Nephron (organoid): ENCODE results near the gene TMCO5A.

Experiments
- H3K27ac Mint-ChIP-seq, 3 experiments: 2 replicates each; pipeline ENCODE4 v1.8.0; 2020; ENCODE audit warnings: mixed read lengths in 3 of 3, mild to moderate bottlenecking in 2 of 3, moderate library complexity in 1 of 3
- H3K27me3 Mint-ChIP-seq: 2 replicates; pipeline ENCODE4 v1.8.0; 2021; ENCODE audit warnings: low read depth, mild to moderate bottlenecking, moderate library complexity, mixed read lengths
- H3K36me3 Mint-ChIP-seq: 2 replicates; pipeline ENCODE4 v1.8.0; 2020; ENCODE audit warnings: low read depth, mixed read lengths
- H3K4me1 Mint-ChIP-seq: 2 replicates; pipeline ENCODE4 v1.8.0; 2020; ENCODE audit warnings: mixed read lengths
- H3K4me3 Mint-ChIP-seq, 3 experiments: 2 replicates each; pipeline ENCODE4 v1.8.0; 2020; ENCODE audit warnings: mild to moderate bottlenecking in 3 of 3, mixed read lengths in 3 of 3, moderate library complexity in 2 of 3
- H3K9me3 Mint-ChIP-seq: 2 replicates; pipeline ENCODE4 v1.8.0; 2020; ENCODE audit warnings: mixed read lengths
- CTCF ChIP-seq, 3 experiments: fragments of 200-600 bp; sonication (generic); IDR thresholded peaks; one replicate each; pipeline ENCODE4 v1.5.0; 2021; ENCODE audit warnings: antibody characterized with exemption in 3 of 3; ENCODE audit not compliant: unreplicated experiment in 3 of 3

TMCO5A gene

DNA sequence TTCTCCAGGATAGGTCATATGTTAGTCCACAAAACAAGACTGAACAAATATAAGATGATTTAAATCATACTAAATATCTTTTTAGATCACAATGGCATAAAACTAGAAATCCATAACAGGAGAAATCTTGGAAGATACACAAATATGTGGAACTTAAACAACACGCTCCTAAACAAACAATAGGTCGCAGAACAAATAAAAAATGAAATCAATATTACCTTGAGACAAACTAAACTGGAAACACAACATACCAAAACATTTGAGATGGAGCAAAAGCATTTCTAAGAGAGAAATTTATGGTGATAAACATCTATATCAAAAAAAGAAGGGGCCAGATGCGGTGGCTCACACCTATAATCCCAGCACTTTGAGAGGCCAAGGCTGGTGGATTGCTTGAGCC is 8.3 kb upstream of the TMCO5A start:
- no peak for TF ChIP-seq CTCF (IDR thresholded peaks at IDR 0.05; ENCODE audit: unreplicated experiment in 3 of 3)
- Mint-ChIP-seq H3K36me3 (peaks cover 4% of the 10 kb centered on the region), H3K27me3 (no peaks in the 10 kb centered on the region), H3K4me3 (no peak overlapping the region), H3K9me3 (peaks cover 8% of the 10 kb centered on the region), H3K4me1 (peaks cover 5% of the 10 kb centered on the region), H3K27ac (no peak overlapping the region)

DNA sequence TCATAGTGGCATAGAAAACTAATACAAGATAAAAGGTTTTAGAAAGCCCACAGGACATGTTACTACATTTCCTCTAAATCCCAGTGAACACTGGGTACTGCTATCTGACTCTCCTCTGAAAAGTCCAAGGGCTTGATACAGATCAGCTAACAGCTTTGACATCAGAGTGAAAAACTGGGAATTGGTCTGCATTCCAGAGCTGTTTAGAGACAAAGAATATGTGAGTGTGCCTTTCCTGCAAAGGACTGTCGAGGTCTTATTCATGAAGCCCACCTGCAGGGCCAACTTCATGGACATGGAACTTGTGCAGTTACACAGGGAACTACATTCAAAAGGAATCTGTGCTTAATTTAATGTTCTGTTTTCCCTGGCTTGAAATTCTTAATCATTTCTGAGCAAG is 5.2 kb upstream of the TMCO5A start:
- no peak for TF ChIP-seq CTCF (IDR thresholded peaks at IDR 0.05; ENCODE audit: unreplicated experiment in 3 of 3)
- Mint-ChIP-seq H3K27ac (no peak overlapping the region), H3K36me3 (no peaks in the 10 kb centered on the region), H3K4me1 (no peaks in the 10 kb centered on the region), H3K27me3 (no peaks in the 10 kb centered on the region), H3K9me3 (no peaks in the 10 kb centered on the region), H3K4me3 (no peak overlapping the region)

DNA sequence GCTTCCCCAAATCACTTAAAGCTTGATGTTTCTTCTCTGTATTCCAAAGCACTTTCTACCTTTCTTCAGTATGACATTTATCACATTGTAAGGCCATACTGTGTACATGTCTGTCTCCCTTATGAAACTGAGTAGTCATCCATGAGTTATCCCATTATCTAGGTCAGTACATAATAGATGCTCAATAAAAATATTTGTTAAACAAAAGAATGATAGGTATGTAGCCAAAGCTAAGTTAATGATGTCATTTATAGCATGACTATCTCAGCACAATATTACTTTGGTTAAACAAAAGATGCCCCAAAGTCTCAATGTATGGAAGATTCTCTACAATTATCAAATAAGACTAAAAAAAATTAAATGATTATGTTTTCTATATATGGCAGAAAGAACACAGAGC is 3.1 kb upstream of the TMCO5A start:
- Mint-ChIP-seq H3K4me1 (no peaks in the 10 kb centered on the region), H3K9me3 (no peaks in the 10 kb centered on the region), H3K27ac (no peak overlapping the region)

DNA sequence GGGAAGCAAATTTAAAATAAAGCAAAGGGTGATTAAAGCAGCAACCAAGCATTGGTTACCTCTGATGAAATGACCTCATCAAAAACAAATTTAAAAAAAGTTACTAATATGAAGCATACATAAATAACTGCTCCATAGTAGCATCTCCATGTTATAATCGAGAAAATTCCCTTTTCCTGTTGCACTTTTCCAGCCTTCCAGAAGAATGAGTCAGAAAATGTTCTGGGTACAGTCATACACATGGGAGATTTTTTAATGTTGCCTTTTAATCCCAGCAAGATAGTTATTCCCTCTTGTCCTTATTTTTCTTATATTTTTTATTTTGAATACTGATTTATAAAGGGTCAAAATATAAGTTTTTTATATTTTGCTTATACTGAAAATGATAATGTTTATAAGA is 2.6 kb upstream of the TMCO5A start:
- Mint-ChIP-seq H3K36me3 (no peaks in the 10 kb centered on the region), H3K9me3 (no peaks in the 10 kb centered on the region), H3K4me3 (no peak overlapping the region), H3K27ac (no peak overlapping the region), H3K4me1 (no peaks in the 10 kb centered on the region), H3K27me3 (no peaks in the 10 kb centered on the region)
- TF ChIP-seq CTCF (IDR thresholded peaks at IDR 0.05; ENCODE audit: unreplicated experiment in 3 of 3): no peak

More for the DNA sequence above, 3.1 kb upstream of the TMCO5A start:
- Mint-ChIP-seq H3K4me3 (no peak overlapping the region), H3K27me3 (no peaks in the 10 kb centered on the region), H3K36me3 (no peaks in the 10 kb centered on the region)
- no peak for TF ChIP-seq CTCF (IDR thresholded peaks at IDR 0.05; ENCODE audit: unreplicated experiment in 3 of 3)

GRCh38 chr15:37932549-37932948 is 1.9 kb upstream of the TMCO5A start:
- Mint-ChIP-seq H3K4me3 (no peak overlapping the region), H3K36me3 (no peaks in the 10 kb centered on the region), H3K9me3 (no peaks in the 10 kb centered on the region), H3K27me3 (no peaks in the 10 kb centered on the region), H3K27ac (no peak overlapping the region), H3K4me1 (no peaks in the 10 kb centered on the region)
- TF ChIP-seq CTCF (IDR thresholded peaks at IDR 0.05; ENCODE audit: unreplicated experiment in 3 of 3): no peak

GRCh38 chr15:37933666-37934065 is 774 bp upstream of the TMCO5A start:
- no peaks in the 10 kb centered on the region for H3K27me3 Mint-ChIP-seq
- no peaks in the 10 kb centered on the region for H3K4me1 Mint-ChIP-seq

More at GRCh38 chr15:37933666-37934065, 774 bp upstream of the TMCO5A start:
- no peaks in the 10 kb centered on the region for H3K9me3 Mint-ChIP-seq
- H3K36me3 Mint-ChIP-seq: no peaks in the 10 kb centered on the region
- H3K4me3 Mint-ChIP-seq: no peak overlapping the region
- no peak overlapping the region for H3K27ac Mint-ChIP-seq
- no peak for TF ChIP-seq CTCF (IDR thresholded peaks at IDR 0.05; ENCODE audit: unreplicated experiment in 3 of 3)
